Ascending aorta (tissue), 2 donors: Measurements from ENCODE around the gene ARHGAP42. TPM values are rescaled to one million over a fixed set of nuclear protein-coding genes. Genes with fewer than 3 reads are reported as not detected.

Experiments used
- DNase-seq, 2 donors: peaks; one replicate each; pipeline ENCODE4 v3.0.0-alpha.2; 2019; ENCODE audit warnings: low spot score in 2 of 2
- H3K27ac ChIP-seq, 2 donors: fragments of 200-600 bp; sonication (generic); one replicate each; pipeline ENCODE4 v1.5.1; 2016 to 2017; ENCODE audit warnings: mild to moderate bottlenecking in 1 of 2
- H3K27me3 ChIP-seq: fragments of 200-600 bp; sonication (generic); one replicate; pipeline ENCODE4 v1.5.1; 2017
- H3K36me3 ChIP-seq, 2 donors: fragments of 200-600 bp; sonication (generic); one replicate each; pipeline ENCODE4 v1.5.1; 2016
- H3K4me1 ChIP-seq, 2 donors: fragments of 200-600 bp; sonication (generic); one replicate each; pipeline ENCODE4 v1.5.1; 2016 to 2017; ENCODE audit warnings: mild to moderate bottlenecking in 1 of 2
- H3K4me3 ChIP-seq, 2 donors: fragments of 200-600 bp; sonication (generic); one replicate each; pipeline ENCODE4 v1.5.1; 2016 to 2017; ENCODE audit warnings: mild to moderate bottlenecking in 1 of 2
- H3K9me3 ChIP-seq, 2 donors: fragments of 200-600 bp; sonication (generic); one replicate each; pipeline ENCODE4 v1.5.1; 2016
- CTCF ChIP-seq, 3 experiments: fragments of 200-600 bp in 2 of 3; fragments of 450-650 bp in 1 of 3; sonication (generic) in 2 of 3; IDR thresholded peaks; one replicate each; pipeline ENCODE4 v1.5.1; 2016 to 2019; ENCODE audit warnings: antibody characterized with exemption in 3 of 3, mild to moderate bottlenecking in 1 of 3, moderate library complexity in 1 of 3
- intact Hi-C: fragments of 100-400 bp; cut with DNase I; formaldehyde crosslinking; loops from one replicate; pipeline ENCODE4 v1.15.1; 2023
- total RNA-seq: library from RNA; depleted of rRNA; stranded (reverse); fragments of >200 nt; gene quantifications from one replicate; pipeline ENCODE4 v1.1.0, GENCODE V29; 2016

Gene ARHGAP42
- total RNA-seq, 1 donor from 2014 or later = 4.7 TPM

- no peak for DNase-seq
- no peaks in the 10 kb centered on the region for H3K36me3 ChIP-seq
- no peak overlapping the region for H3K4me3 ChIP-seq
- H3K27ac ChIP-seq = no peak overlapping the region
- peaks cover 0 to 10% of the 10 kb centered on the region in 2 donors for H3K9me3 ChIP-seq
- intact Hi-C loops = loop anchor here (10.0 kb wide), 1 partner anchor 874 kb away; no protein-coding TSS in a partner anchor
- H3K4me1 ChIP-seq = no peaks in the 10 kb centered on the region
- no peaks in the 10 kb centered on the region for H3K27me3 ChIP-seq
- TF ChIP-seq CTCF (IDR thresholded peaks at IDR 0.05) = no peak
Observed at GRCh38 chr11:100970283-100971164, 283.4 kb downstream of the ARHGAP42 start.

- intact Hi-C loops = loop anchor here (10.0 kb wide), 1 partner anchor 873 kb away; no protein-coding TSS in a partner anchor
Observed at GRCh38 chr11:100972046-100972445, 285.0 kb downstream of the ARHGAP42 start.

GRCh38 chr11:100978442-100978841, 291.4 kb downstream of the ARHGAP42 start:
- Histone ChIP-seq H3K9me3 (no peaks in the 10 kb centered on the region), H3K4me3 (no peak overlapping the region), H3K4me1 (no peaks in the 10 kb centered on the region), H3K36me3 (no peaks in the 10 kb centered on the region), H3K27me3 (no peaks in the 10 kb centered on the region), H3K27ac (no peak overlapping the region)
- no peak for DNase-seq
- no peak for TF ChIP-seq CTCF (IDR thresholded peaks at IDR 0.05)
- intact Hi-C loops = loop anchor here (10.0 kb wide), 1 partner anchor 866 kb away; no protein-coding TSS in a partner anchor

More at GRCh38 chr11:100972046-100972445, 285.0 kb downstream of the ARHGAP42 start:
- no peak for DNase-seq
- H3K4me1 ChIP-seq = no peaks in the 10 kb centered on the region
- no peak overlapping the region for H3K27ac ChIP-seq
- H3K4me3 ChIP-seq = no peak overlapping the region
- no peak for TF ChIP-seq CTCF (IDR thresholded peaks at IDR 0.05)
- H3K27me3 ChIP-seq = no peaks in the 10 kb centered on the region
- peaks cover 0 to 10% of the 10 kb centered on the region in 2 donors for H3K9me3 ChIP-seq
- H3K36me3 ChIP-seq = no peaks in the 10 kb centered on the region

- H3K4me3 ChIP-seq = no peak overlapping the region
- no peaks in the 10 kb centered on the region for H3K27me3 ChIP-seq
- no peaks in the 10 kb centered on the region for H3K36me3 ChIP-seq
- no peaks in the 10 kb centered on the region for H3K9me3 ChIP-seq
- TF ChIP-seq CTCF (IDR thresholded peaks at IDR 0.05) = no peak
- H3K4me1 ChIP-seq = no peaks in the 10 kb centered on the region
- H3K27ac ChIP-seq = no peak overlapping the region
- intact Hi-C loops = loop anchor here (10.0 kb wide), 1 partner anchor 866 kb away; no protein-coding TSS in a partner anchor
- DNase-seq = no peak
Observed at GRCh38 chr11:100978939-100979338, 291.9 kb downstream of the ARHGAP42 start.

GRCh38 chr11:100980156-100980555, 293.1 kb downstream of the ARHGAP42 start:
- no peak for DNase-seq
- H3K36me3 ChIP-seq = no peaks in the 10 kb centered on the region
- intact Hi-C loops = loop anchor here (1.0 to 5.0 kb wide), 2 partner anchors 147 to 456 kb away; partner anchors contain the start of gene PGR
- no peak overlapping the region for H3K27ac ChIP-seq
- no peak overlapping the region for H3K4me3 ChIP-seq
- no peaks in the 10 kb centered on the region for H3K9me3 ChIP-seq
- H3K4me1 ChIP-seq = no peaks in the 10 kb centered on the region
- H3K27me3 ChIP-seq = no peaks in the 10 kb centered on the region
- peak in 2 of 3 experiments; percentile 37 to 67 for TF ChIP-seq CTCF (IDR thresholded peaks at IDR 0.05)
